T47D (cell line): ENCODE results near the gene CARS2.
"Not testable (repeated sequence)": the region's sequence is repeated elsewhere in the genome, so short reads cannot be mapped to it uniquely, and the experiment has no call there.

Source experiments
- DNase-seq, 2 experiments: peaks; one replicate each; pipeline versions ENCODE4 v3.0.0 to v3.0.0-alpha.2; 2011 to 2012; ENCODE audit warnings: low read depth in 1 of 2, low spot score in 1 of 2
- JUND ChIP-seq: IDR thresholded peaks from 2 replicates; pipeline ENCODE4 v1.6.1; 2012; ENCODE audit warnings: low read depth
- in situ Hi-C: cut with HindIII; loops from 2 replicates; pipeline ENCODE4 v1.10.0; 2016; ENCODE audit warnings: low sequenced_read_pairs, low pct_unique_long_range_greater_than_20kb

Gene CARS2

GRCh38 chr13:110684388-110685056, 21.4 kb downstream of the CARS2 start:
- in situ Hi-C loops, result no loop called here
- DNase-seq, result no peak
- no peak for TF ChIP-seq JUND

- in situ Hi-C loops, result no loop called here
- no peak for TF ChIP-seq JUND
- DNase-seq, result no peak
Observed at GRCh38 chr13:110683921-110684320, 22.0 kb downstream of the CARS2 start.

- in situ Hi-C loops, result no loop called here
- TF ChIP-seq JUND, result no peak
- peak in 1 of 2 experiments; percentile 49 for DNase-seq
Observed at GRCh38 chr13:110683203-110683883, 22.6 kb downstream of the CARS2 start.

- in situ Hi-C loops, result no loop called here
- TF ChIP-seq JUND, result no peak
- no peak for DNase-seq
Observed at GRCh38 chr13:110682746-110683145, 23.2 kb downstream of the CARS2 start.

GRCh38 chr13:110681868-110682550, 23.9 kb downstream of the CARS2 start:
- in situ Hi-C loops, result no loop called here
- no peak for TF ChIP-seq JUND
- no peak for DNase-seq

- in situ Hi-C loops, result no loop called here
- peak in 1 of 2 experiments; percentile 25 for DNase-seq
- no peak for TF ChIP-seq JUND
Observed at GRCh38 chr13:110680852-110681251, 25.1 kb downstream of the CARS2 start.

GRCh38 chr13:110677731-110678545, 28.0 kb downstream of the CARS2 start:
- TF ChIP-seq JUND, result no peak
- no peak for DNase-seq
- in situ Hi-C loops, result no loop called here

- TF ChIP-seq JUND, result no peak
- no peak for DNase-seq
- in situ Hi-C loops, result no loop called here
Observed at GRCh38 chr13:110676595-110677587, 29.0 kb downstream of the CARS2 start.

GRCh38 chr13:110669814-110670213, 36.1 kb downstream of the CARS2 start:
- DNase-seq, in situ Hi-C loops: not testable (repeated sequence)

GRCh38 chr13:110669036-110669435, 36.9 kb downstream of the CARS2 start:
- in situ Hi-C loops, result no loop called here
- DNase-seq, result no peak
- no peak for TF ChIP-seq JUND

- in situ Hi-C loops, result no loop called here
- TF ChIP-seq JUND, result no peak
- no peak for DNase-seq
Observed at GRCh38 chr13:110666255-110666533, 39.7 kb downstream of the CARS2 start.
